Fibroblast of lung (primary cell): ENCODE data around the gene LRRC8C. TPM values are rescaled to one million over a fixed set of nuclear protein-coding genes. Genes with fewer than 3 reads are reported as not detected.
A peak's percentile ranks its signal among the peaks of the same experiment; 100 is the strongest.

ENCODE experiments used
- DNase-seq, 2 donors: peaks; one replicate each; pipeline versions ENCODE4 v3.0.0 to v3.0.0-alpha.2; 2010; ENCODE audit warnings: low read depth in 2 of 2
- H2AFZ ChIP-seq: 2 replicates; pipeline ENCODE4 v1.5.1; 2012; ENCODE audit warnings: low read length, control low read depth, inconsistent platforms
- H3K27ac ChIP-seq: 2 replicates; pipeline ENCODE4 v1.5.1; 2011; ENCODE audit warnings: low read length, control low read depth; ENCODE audit not compliant: insufficient read depth
- H3K27me3 ChIP-seq: 2 replicates; pipeline ENCODE4 v1.5.1; 2011; ENCODE audit warnings: mild to moderate bottlenecking, low read length; ENCODE audit not compliant: control insufficient read depth, insufficient read depth
- H3K36me3 ChIP-seq: 2 replicates; pipeline ENCODE4 v1.5.1; 2011; ENCODE audit warnings: low read length; ENCODE audit not compliant: control insufficient read depth, insufficient read depth
- H3K4me1 ChIP-seq: 2 replicates; pipeline ENCODE4 v1.5.1; 2011; ENCODE audit warnings: low read length; ENCODE audit not compliant: control insufficient read depth, insufficient read depth; ENCODE audit errors: extremely low read depth
- H3K4me2 ChIP-seq: 2 replicates; pipeline ENCODE4 v1.5.1; 2011; ENCODE audit warnings: low read length, control low read depth; ENCODE audit not compliant: insufficient read depth; ENCODE audit errors: extremely low read depth
- H3K4me3 ChIP-seq, 4 experiments: fragments of 200-600 bp in 1 of 4; sonication (generic) in 1 of 4; replicated peaks in 1 of 4; 2 replicates each; pipeline ENCODE4 v1.5.1; 2011 to 2016; ENCODE audit warnings: low read length in 4 of 4, low read depth in 3 of 4, mild to moderate bottlenecking in 3 of 4, control low read depth in 2 of 4, inconsistent platforms in 1 of 4, mixed read lengths in 1 of 4; ENCODE audit not compliant: insufficient read depth in 1 of 4; ENCODE audit errors: control extremely low read depth in 1 of 4
- H3K79me2 ChIP-seq: 2 replicates; pipeline ENCODE4 v1.5.1; 2012; ENCODE audit warnings: mild to moderate bottlenecking, low read length, inconsistent platforms; ENCODE audit not compliant: control insufficient read depth, insufficient read depth
- H3K9ac ChIP-seq: 2 replicates; pipeline ENCODE4 v1.5.1; 2011; ENCODE audit warnings: mild to moderate bottlenecking, low read length, control low read depth; ENCODE audit not compliant: insufficient read depth
- H3K9me3 ChIP-seq: 2 replicates; pipeline ENCODE4 v1.5.1; 2012; ENCODE audit warnings: low read depth, low read length; ENCODE audit not compliant: control insufficient read depth, insufficient read depth
- H4K20me1 ChIP-seq: 2 replicates; pipeline ENCODE4 v1.5.1; 2011; ENCODE audit warnings: low read length; ENCODE audit not compliant: control insufficient read depth, insufficient read depth; ENCODE audit errors: extremely low read depth
- CTCF ChIP-seq, 2 donors: IDR thresholded peaks in 1 of 2; conservative IDR thresholded peaks in 1 of 2; 1 replicate in 1 of 2; 2 replicates in 1 of 2; pipeline ENCODE4 v1.5.1; 2011 to 2012; ENCODE audit warnings: low read length in 2 of 2, control low read depth in 1 of 2, inconsistent platforms in 1 of 2, low read depth in 1 of 2, mild to moderate bottlenecking in 1 of 2
- EZH2 ChIP-seq: IDR thresholded peaks from 2 replicates; pipeline ENCODE4 v1.5.1; 2012; ENCODE audit warnings: low read length, control low read depth, mild to moderate bottlenecking; ENCODE audit errors: missing control alignments
- polyA plus RNA-seq, 2 donors: library from polyadenylated mRNA; depleted of rRNA in 1 of 2; stranded (reverse) in 1 of 2; unstranded in 1 of 2; fragments of >200 nt; gene quantifications; 2 replicates each; pipeline ENCODE4 v1.2.1, GENCODE V29; 2011 to 2012; ENCODE audit warnings: missing spikeins in 1 of 2
- total RNA-seq: library from RNA; depleted of rRNA; stranded (reverse); fragments of >200 nt; gene quantifications from 2 replicates; pipeline ENCODE4 v1.2.1, GENCODE V29; 2014

LRRC8C gene
- total and polyA plus RNA-seq, 2 donors (not counting 1 experiment from before 2014, with no cell fraction given) = 5.4 to 13.2 TPM

GRCh38 chr1:89724369-89725010, 91.6 kb downstream of the LRRC8C start:
- Histone ChIP-seq H3K79me2 (no peaks in the 10 kb centered on the region), H3K27me3 (no peaks in the 10 kb centered on the region), H3K27ac (peak overlapping the region; percentile 48), H3K4me3 (no peak overlapping the region), H3K9me3 (no peaks in the 10 kb centered on the region), H3K4me1 (peaks cover 8% of the 10 kb centered on the region), H3K9ac (no peak overlapping the region), H3K4me2 (peak overlapping the region; percentile 34), H2AFZ (no peak overlapping the region), H4K20me1 (no peaks in the 10 kb centered on the region), H3K36me3 (no peaks in the 10 kb centered on the region)
- DNase-seq = peak in 1 of 2 donors; percentile 62
- TF ChIP-seq EZH2 (no peak), CTCF (conservative IDR thresholded peaks at IDR 0.05 in 1 of 2, IDR thresholded peaks at IDR 0.05 in 1 of 2; ENCODE audit: low read depth in 1 of 2, low read length in 2 of 2) (no peak)

- Histone ChIP-seq H3K27ac (peak overlapping the region; percentile 48), H2AFZ (no peak overlapping the region), H3K4me3 (no peak overlapping the region), H3K4me1 (peaks cover 8% of the 10 kb centered on the region), H3K79me2 (no peaks in the 10 kb centered on the region), H3K4me2 (peak overlapping the region; percentile 34), H3K36me3 (no peaks in the 10 kb centered on the region), H4K20me1 (no peaks in the 10 kb centered on the region), H3K9ac (no peak overlapping the region), H3K9me3 (no peaks in the 10 kb centered on the region), H3K27me3 (no peaks in the 10 kb centered on the region)
- TF ChIP-seq EZH2 (no peak), CTCF (conservative IDR thresholded peaks at IDR 0.05 in 1 of 2, IDR thresholded peaks at IDR 0.05 in 1 of 2; ENCODE audit: low read depth in 1 of 2, low read length in 2 of 2) (no peak)
- DNase-seq = peak; percentile 83 to 94
Observed at GRCh38 chr1:89725011-89725370, 92.1 kb downstream of the LRRC8C start.

- no peak overlapping the region for H3K4me3 ChIP-seq
- no peak overlapping the region for H2AFZ ChIP-seq
- H3K36me3 ChIP-seq = no peaks in the 10 kb centered on the region
- no peaks in the 10 kb centered on the region for H4K20me1 ChIP-seq
- no peak overlapping the region for H3K4me2 ChIP-seq
- H3K27me3 ChIP-seq = no peaks in the 10 kb centered on the region
- peak overlapping the region; percentile 48 for H3K27ac ChIP-seq
- DNase-seq = no peak
- TF ChIP-seq EZH2 (no peak), CTCF (conservative IDR thresholded peaks at IDR 0.05 in 1 of 2, IDR thresholded peaks at IDR 0.05 in 1 of 2; ENCODE audit: low read depth in 1 of 2, low read length in 2 of 2) (no peak)
- H3K4me1 ChIP-seq = peaks cover 6% of the 10 kb centered on the region
- no peak overlapping the region for H3K9ac ChIP-seq
- H3K9me3 ChIP-seq = no peaks in the 10 kb centered on the region
- no peaks in the 10 kb centered on the region for H3K79me2 ChIP-seq
Observed at GRCh38 chr1:89725631-89726030, 92.7 kb downstream of the LRRC8C start.
